HT1080 (cell line): ENCODE measurements around the gene DBF4B. TPM values are rescaled to one million over a fixed set of nuclear protein-coding genes. Genes with fewer than 3 reads are reported as not detected.
A peak's percentile ranks its signal among the peaks of the same experiment; 100 is the strongest.
"Not testable (repeated sequence)": the region's sequence is repeated elsewhere in the genome, so short reads cannot be mapped to it uniquely, and the experiment has no call there.

ENCODE experiments used
- DNase-seq: peaks from one replicate; pipeline ENCODE4 v3.0.0-alpha.2; 2015; ENCODE audit warnings: low read depth
- total RNA-seq: library from RNA; depleted of rRNA; stranded (reverse); fragments of >200 nt; shearing (Covaris generic); gene quantifications from 2 replicates; pipeline ENCODE4 v1.2.3, GENCODE V29; 2014

Gene DBF4B
- total RNA-seq, 1 experiment from 2014 or later = 11.6 TPM

DNA sequence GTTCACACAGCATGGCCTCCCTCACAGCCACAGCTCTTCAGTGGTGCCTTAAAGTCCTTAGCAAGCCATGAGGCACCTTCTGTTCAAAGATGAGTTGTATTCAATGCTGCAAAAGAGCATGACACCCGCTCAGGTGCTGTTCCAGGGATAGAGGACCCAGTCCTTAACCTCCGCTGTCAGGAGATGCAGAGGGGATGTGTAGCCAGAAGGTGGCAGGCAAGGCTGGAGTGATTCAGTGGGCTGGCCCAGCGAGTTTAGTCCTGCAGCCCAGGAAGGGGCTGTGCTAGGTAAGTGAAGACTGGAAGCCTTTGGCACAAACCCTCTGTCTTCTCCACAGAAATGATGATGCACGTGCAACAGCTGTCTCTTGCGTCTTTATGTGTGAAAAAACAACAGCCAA, 25.3 kb downstream of the DBF4B start:
- DNase-seq = no peak

GRCh38 chr17:44734272-44734671, 25.8 kb downstream of the DBF4B start:
- DNase-seq = no peak

GRCh38 chr17:44736551-44737240, 28.2 kb downstream of the DBF4B start:
- no peak for DNase-seq

GRCh38 chr17:44738214-44738906, 29.9 kb downstream of the DBF4B start:
- DNase-seq = peak; percentile 16

DNA sequence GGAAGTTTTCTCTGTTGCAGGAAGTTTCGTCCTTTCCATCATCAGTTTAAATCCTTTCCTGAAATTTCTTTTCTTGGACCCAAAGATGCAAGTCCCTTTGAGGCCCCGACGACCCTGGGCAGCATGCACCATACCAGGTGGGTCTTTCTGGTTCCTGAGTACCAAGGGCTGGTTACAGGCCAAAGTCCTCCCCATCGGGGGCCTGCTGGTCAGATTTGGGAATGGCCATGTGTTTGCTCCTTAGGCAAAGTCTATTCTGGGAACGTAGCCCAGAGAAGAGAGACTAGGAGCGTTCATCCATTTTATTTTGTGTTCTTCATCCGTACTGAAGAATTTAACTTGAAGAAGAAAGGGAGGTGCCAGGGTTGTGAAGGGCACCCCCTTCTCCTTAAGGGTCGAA, 32.9 kb downstream of the DBF4B start:
- no peak for DNase-seq

DNA sequence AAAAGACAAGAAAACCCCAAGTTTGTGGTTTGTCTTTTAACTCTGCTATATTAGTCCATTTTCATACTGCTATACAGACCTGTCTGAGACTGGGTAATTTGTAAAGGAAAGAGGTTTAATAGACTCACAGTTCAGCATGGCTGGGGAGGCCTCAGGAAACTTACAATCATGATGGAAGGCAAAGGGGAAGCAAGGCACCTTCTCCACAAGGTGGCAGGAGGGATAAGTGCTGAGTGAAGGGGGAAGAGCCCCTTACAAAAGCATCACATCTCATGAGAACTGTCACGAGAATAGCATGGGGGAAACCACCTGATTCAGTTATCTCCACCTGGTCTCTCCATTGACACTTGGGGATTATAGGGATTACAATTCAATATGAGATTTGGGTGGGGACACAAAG, 36.8 kb downstream of the DBF4B start:
- DNase-seq = no peak

- DNase-seq = not testable (repeated sequence)
Measured at GRCh38 chr17:44745738-44746137, 37.3 kb downstream of the DBF4B start.

DNA sequence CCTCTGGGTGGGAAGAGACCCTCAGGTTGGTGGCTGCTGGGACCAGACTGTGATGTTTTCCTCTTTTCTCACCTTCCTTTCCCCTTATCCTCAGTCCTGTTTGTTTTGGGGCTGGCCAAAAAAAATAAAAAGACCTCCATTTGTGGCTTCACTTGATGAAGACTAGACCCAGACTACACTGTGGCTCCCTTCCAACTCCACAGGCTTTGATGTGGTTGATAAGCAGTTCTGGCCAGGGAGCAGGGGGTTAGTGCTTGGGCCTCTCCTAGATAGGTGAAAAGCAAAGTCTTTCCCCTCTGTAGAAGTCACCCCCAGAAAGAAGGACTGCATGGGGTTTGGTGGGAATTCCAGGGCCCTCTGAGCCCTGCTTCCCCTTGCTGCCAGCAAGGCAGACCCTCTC, 39.1 kb downstream of the DBF4B start:
- no peak for DNase-seq

DNA sequence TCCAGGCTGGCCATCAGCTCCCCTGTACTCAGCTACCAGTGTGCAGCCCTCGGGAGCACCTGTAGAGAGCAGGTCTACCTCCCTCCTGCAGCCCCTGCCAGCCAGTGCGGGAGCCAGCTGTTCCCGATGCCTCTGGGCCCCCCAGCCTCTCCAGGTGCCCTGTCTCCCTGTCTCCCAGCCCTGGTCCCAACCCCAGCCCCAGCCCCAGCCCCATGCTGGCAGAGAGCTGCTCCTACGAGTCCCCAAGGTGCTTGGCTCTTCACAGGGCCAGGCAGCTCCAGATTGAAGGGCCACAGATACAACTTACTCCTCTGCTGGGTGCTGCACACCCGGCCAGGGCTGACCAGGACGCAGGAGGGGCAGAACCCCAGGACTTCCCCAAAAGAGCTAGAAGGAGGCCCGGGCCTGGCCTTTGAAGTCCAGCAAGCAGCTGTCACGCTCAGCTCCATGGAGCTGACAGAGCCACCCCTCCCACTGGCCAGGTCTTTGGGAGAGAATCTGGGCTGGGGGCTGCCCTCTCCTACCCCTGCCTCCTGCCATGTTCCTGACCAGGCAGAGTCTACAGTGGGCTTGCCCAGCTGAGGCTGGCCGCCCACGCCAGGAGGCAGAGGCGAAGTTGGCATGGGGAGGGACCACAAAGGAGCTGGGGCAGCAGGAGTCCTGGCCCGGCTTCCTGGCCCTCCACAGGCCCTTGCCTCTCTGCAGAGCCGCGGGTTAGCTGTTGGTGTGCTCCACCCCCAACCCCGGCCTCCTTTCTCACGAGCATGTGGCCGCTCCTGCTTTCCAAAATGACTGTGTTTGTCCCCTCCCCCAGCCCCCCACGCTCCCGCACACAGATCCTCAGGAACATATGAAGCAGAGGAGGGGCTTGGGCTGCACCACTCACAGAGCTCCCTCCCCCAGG, 40.9 kb downstream of the DBF4B start:
- DNase-seq = no peak

DNA sequence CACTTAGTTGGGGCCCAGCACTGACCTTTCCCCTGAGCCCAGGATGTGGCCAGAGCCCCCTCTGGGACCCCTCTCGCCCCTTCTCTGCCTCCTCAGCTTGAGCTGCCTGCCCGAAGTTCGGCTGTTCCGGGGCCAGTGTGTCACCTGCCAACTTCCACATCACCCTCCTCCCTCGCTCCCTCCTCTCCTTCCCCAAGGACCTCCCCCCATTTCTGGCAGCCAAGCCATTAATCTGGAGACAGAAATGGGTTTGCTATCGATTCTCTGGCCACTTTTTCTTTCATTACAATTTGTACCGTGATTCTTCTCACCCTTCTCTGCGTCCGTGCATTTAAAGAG, 41.5 kb downstream of the DBF4B start:
- DNase-seq = no peak

GRCh38 chr17:44751331-44751730, 42.9 kb downstream of the DBF4B start:
- no peak for DNase-seq

DNA sequence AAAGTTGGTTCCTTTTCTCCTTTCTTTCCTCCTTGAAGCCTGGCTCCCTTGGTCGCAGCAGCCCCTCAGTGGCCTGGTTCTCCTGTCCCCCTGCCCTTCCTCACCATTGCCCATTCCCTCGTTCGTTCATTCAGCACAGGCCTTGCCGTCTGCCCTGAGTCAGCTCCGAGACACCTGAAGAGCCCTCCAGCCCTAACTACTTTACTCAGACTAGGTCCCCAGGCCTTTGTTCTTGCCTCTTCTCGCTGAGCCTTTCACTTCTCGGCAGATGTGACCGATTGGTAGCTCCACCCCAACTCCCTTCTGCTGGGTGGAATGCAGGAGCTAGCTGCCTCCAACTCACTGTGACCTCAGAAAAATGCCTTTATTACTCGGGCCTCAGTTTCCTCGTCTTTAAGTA, 43.3 kb downstream of the DBF4B start:
- no peak for DNase-seq

GRCh38 chr17:44752953-44753861, 44.7 kb downstream of the DBF4B start:
- DNase-seq = no peak

- no peak for DNase-seq
Measured at GRCh38 chr17:44754276-44754675, 45.8 kb downstream of the DBF4B start.

DNA sequence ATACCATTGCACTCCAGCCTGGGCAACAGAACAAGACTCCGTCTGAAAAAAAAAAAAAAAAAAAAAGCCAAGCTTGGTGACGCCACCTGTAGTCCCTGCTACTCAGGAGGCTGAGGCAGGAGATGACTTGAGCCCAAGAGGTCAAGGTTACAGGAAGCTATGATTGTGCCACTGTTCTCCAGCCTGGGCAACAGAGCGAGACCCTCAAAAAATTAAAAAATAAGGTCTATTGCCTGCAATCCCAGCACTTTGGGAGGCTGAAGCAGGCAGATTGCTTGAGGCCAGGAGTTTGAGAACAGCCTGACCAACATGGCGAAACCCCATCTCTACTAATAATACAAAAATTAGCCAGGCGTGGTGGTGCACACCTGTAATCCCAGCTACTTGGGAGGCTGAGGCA, 46.7 kb downstream of the DBF4B start:
- DNase-seq = not testable (repeated sequence)

DNA sequence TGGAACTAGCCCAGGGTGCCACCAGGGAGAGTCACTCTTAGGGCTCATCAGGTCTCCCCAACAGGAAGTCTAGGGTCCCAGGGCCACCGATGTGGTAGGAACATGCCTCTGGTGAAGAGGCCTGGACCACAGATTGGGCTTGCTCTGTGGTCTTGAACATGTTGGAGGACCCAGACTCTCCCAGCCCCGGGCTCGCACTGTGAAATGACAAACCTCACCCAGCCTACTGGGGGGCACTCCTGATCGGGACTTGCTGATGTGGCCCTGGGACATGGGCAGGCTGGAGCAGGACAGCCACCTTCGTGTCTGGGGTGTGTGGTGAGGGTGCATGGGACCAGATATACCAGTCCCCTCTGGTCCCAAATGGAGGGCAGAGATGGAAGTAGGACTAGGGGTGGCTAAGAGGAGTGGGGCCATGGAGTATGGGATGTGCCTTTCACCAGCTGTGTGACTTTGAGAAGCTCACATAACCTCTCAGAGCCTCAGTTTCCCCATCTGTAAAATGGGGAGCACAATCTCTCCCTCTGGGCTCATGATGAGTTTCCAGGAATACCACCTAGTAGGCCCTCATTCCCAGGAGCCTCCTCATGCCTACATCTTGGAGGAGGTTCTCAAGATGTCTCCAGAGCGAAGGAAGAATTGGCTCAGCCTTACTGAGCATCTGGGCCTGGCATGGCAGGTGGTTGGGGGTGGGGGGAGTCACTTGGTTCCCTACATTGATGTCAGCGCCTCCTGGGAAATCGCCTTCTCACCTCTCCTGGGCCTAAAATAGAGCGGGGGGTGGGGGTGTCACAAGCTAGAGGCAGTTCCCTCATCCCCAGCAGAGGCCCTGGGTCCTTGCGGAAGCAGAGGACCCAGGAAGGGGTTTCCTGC, 48.8 kb downstream of the DBF4B start:
- DNase-seq = no peak

DNA sequence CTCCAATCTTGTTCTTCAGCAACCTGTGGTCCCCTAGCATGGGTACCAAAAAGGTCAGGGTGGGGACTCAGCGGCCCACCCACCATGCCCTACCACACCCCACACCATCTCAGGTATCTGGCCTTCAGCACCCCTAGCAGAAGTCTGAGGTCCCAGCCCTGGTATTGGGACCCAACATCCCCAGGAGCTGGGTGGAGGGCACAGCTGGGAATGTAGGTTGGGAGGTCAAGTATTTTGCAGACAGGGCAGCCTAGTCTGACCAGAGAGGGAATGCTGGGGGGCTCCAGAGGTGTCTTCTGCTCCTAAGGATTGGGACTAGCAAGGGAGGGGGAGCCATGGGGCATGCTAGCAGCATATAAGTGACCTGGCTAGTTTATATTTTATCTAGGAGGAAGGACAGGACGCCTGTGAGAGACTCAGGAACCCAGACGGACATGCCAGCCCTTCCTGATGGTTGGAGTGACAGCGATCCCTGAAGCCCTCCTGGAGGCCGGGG, 49.5 kb downstream of the DBF4B start:
- no peak for DNase-seq

- no peak for DNase-seq
Measured at GRCh38 chr17:44758414-44759085, 50.1 kb downstream of the DBF4B start, which contains the start of gene ADAM11. Gene ADAM11 (plus strand): TSS chr17:44758988. CDS start chr17:44759200, 212 bp downstream.
